IMR-90 (cell line): ENCODE results near the gene EMC9. TPM values are rescaled to one million over a fixed set of nuclear protein-coding genes. Genes with fewer than 3 reads are reported as not detected.

Experiments
- ATAC-seq: fragments of 200-7000 bp; cut with Tn5 transposase; 2 replicates; pipeline ENCODE4 v1.9.1; 2020; ENCODE audit warnings: low read depth, mild to moderate bottlenecking, moderate library complexity
- BruUV-seq: library from RNA; stranded (reverse); fragments of 400-500 nt; replicated peaks from 2 replicates; lab custom pipeline; 2021; lab: Mats Ljungman, UMichigan
- CTCF ChIA-PET: fragments of 300-600 bp; formaldehyde crosslinking; extraction: SDS; loops from one replicate; lab custom pipeline; 2021; ENCODE audit warnings: antibody characterized with exemption; lab: Yijun Ruan, JAX
- POLR2A ChIA-PET: fragments of 300-600 bp; sonication (Branson Sonifier 250); formaldehyde crosslinking; loops from one replicate; lab custom pipeline; 2022; ENCODE audit warnings: antibody characterized with exemption; ENCODE audit not compliant: unreplicated experiment; lab: Charles Lee
- DNase-seq: peaks from one replicate; pipeline ENCODE4 v3.0.0; 2013
- H2AFZ ChIP-seq: replicated peaks from 2 replicates; pipeline ENCODE3; 2013; ENCODE audit warnings: low read length, mild to moderate bottlenecking; ENCODE audit not compliant: poor library complexity
- H2AK5ac ChIP-seq: 2 replicates; pipeline ENCODE4 v1.6.1; 2013; ENCODE audit warnings: low read depth, low read length, inconsistent platforms
- H2AK9ac ChIP-seq: replicated peaks from 2 replicates; pipeline ENCODE3; 2013; ENCODE audit warnings: mild to moderate bottlenecking, low read depth, low read length, moderate library complexity; ENCODE audit not compliant: poor library complexity
- H2BK120ac ChIP-seq: 2 replicates; pipeline ENCODE4 v1.6.1; 2013; ENCODE audit warnings: low read depth, low read length, inconsistent platforms
- H2BK15ac ChIP-seq: 3 replicates; pipeline ENCODE4 v1.6.1; 2013; ENCODE audit warnings: low read depth, low read length, inconsistent platforms
- H2BK20ac ChIP-seq: 2 replicates; pipeline ENCODE4 v1.6.1; 2013; ENCODE audit warnings: low read depth, mild to moderate bottlenecking, inconsistent platforms, low read length, moderate library complexity
- H2BK5ac ChIP-seq: 2 replicates; pipeline ENCODE4 v1.6.1; 2013; ENCODE audit warnings: mild to moderate bottlenecking, low read depth, low read length, inconsistent platforms; ENCODE audit not compliant: poor library complexity, severe bottlenecking
- H3K14ac ChIP-seq: replicated peaks from 2 replicates; pipeline ENCODE4 v1.6.1; 2013; ENCODE audit warnings: low read depth, low read length, inconsistent platforms
- H3K18ac ChIP-seq: 2 replicates; pipeline ENCODE4 v1.6.1; 2013; ENCODE audit warnings: low read depth, low read length, control low read depth
- H3K23ac ChIP-seq: 2 replicates; pipeline ENCODE4 v1.6.1; 2013; ENCODE audit warnings: low read depth, low read length, inconsistent platforms
- H3K27ac ChIP-seq: 2 replicates; pipeline ENCODE4 v1.5.1; 2013; ENCODE audit warnings: mild to moderate bottlenecking, control low read depth, low read length; ENCODE audit not compliant: insufficient read depth
- H3K27me3 ChIP-seq: 2 replicates; pipeline ENCODE4 v1.6.1; 2013; ENCODE audit warnings: low read length; ENCODE audit not compliant: control insufficient read depth, insufficient read depth
- H3K36me3 ChIP-seq: 2 replicates; pipeline ENCODE4 v1.6.1; 2013; ENCODE audit warnings: low read length, mixed read lengths; ENCODE audit not compliant: control insufficient read depth, insufficient read depth
- H3K4ac ChIP-seq: 2 replicates; pipeline ENCODE4 v1.6.1; 2013; ENCODE audit warnings: low read depth, low read length, inconsistent platforms
- H3K4me1 ChIP-seq: 2 replicates; pipeline ENCODE4 v1.6.1; 2013; ENCODE audit warnings: low read length, mixed read lengths; ENCODE audit not compliant: control insufficient read depth, insufficient read depth
- H3K4me2 ChIP-seq: 2 replicates; pipeline ENCODE4 v1.6.1; 2013; ENCODE audit warnings: low read depth, mild to moderate bottlenecking, control low read depth, low read length, moderate library complexity
- H3K4me3 ChIP-seq: 2 replicates; pipeline ENCODE4 v1.5.1; 2013; ENCODE audit warnings: low read depth, mild to moderate bottlenecking, control low read depth, low read length, moderate library complexity; ENCODE audit not compliant: insufficient read depth
- H3K56ac ChIP-seq: 2 replicates; pipeline ENCODE4 v1.6.1; 2013; ENCODE audit warnings: low read length, inconsistent platforms; ENCODE audit not compliant: insufficient read depth; ENCODE audit errors: extremely low read depth
- H3K79me1 ChIP-seq, 2 experiments: 2 replicates each; pipeline ENCODE4 v1.6.1; 2013; ENCODE audit warnings: low read length in 2 of 2, inconsistent platforms in 1 of 2, low read depth in 1 of 2
- H3K9ac ChIP-seq: 2 replicates; pipeline ENCODE4 v1.6.1; 2013; ENCODE audit warnings: low read depth, low read length, control low read depth
- H3K9me1 ChIP-seq: 2 replicates; pipeline ENCODE4 v1.6.1; 2013; ENCODE audit warnings: low read length, inconsistent platforms; ENCODE audit not compliant: insufficient read depth
- H3K9me3 ChIP-seq: 2 replicates; pipeline ENCODE4 v1.6.1; 2013; ENCODE audit warnings: low read length; ENCODE audit not compliant: control insufficient read depth, insufficient read depth
- H4K20me1 ChIP-seq: 2 replicates; pipeline ENCODE4 v1.6.1; 2013; ENCODE audit warnings: low read length, inconsistent platforms; ENCODE audit not compliant: insufficient read depth
- H4K5ac ChIP-seq: 2 replicates; pipeline ENCODE4 v1.6.1; 2013; ENCODE audit warnings: mild to moderate bottlenecking, low read depth, low read length, control low read depth
- H4K8ac ChIP-seq, 2 experiments: 2 replicates each; pipeline ENCODE4 v1.6.1; 2013; ENCODE audit warnings: low read depth in 2 of 2, low read length in 2 of 2, control low read depth in 1 of 2, inconsistent platforms in 1 of 2
- H4K91ac ChIP-seq: 2 replicates; pipeline ENCODE4 v1.6.1; 2013; ENCODE audit warnings: low read depth, low read length, inconsistent platforms; ENCODE audit not compliant: insufficient read depth
- CTCF ChIP-seq: conservative IDR thresholded peaks from 2 replicates; pipeline ENCODE4 v1.5.1; 2012; ENCODE audit warnings: mild to moderate bottlenecking, low read depth, low read length, improper control_type of control experiment
- ELK1 ChIP-seq: fragments of 150-350 bp; IDR thresholded peaks from 2 replicates; pipeline ENCODE4 v1.6.1; 2016; ENCODE audit warnings: low read depth, mild to moderate bottlenecking, low read length, moderate library complexity, borderline replicate concordance
- FOS ChIP-seq: fragments of 150-350 bp; IDR thresholded peaks from 2 replicates; pipeline ENCODE4 v1.6.1; 2016; ENCODE audit warnings: low read depth, low read length
- MAZ ChIP-seq: IDR thresholded peaks from 2 replicates; pipeline ENCODE4 v1.6.1; 2012; ENCODE audit warnings: low read depth, mild to moderate bottlenecking, low read length, improper control_type of control experiment, moderate library complexity, borderline replicate concordance
- MXI1 ChIP-seq: IDR thresholded peaks from 2 replicates; pipeline ENCODE4 v1.6.1; 2012; ENCODE audit warnings: low read depth, mild to moderate bottlenecking, low read length, moderate library complexity, borderline replicate concordance
- RCOR1 ChIP-seq: IDR thresholded peaks from 2 replicates; pipeline ENCODE4 v1.6.1; 2012; ENCODE audit warnings: mild to moderate bottlenecking, low read length, improper control_type of control experiment; ENCODE audit not compliant: insufficient replicate concordance
- RFX5 ChIP-seq: IDR thresholded peaks from 2 replicates; pipeline ENCODE4 v1.8.0; 2012; ENCODE audit warnings: low read depth, mild to moderate bottlenecking, low read length, moderate library complexity
- SMC3 ChIP-seq: fragments of 150-350 bp; IDR thresholded peaks from 2 replicates; pipeline ENCODE4 v1.6.1; 2016; ENCODE audit warnings: low read depth, mild to moderate bottlenecking, antibody characterized with exemption, low read length, moderate library complexity
- USF2 ChIP-seq: fragments of 150-350 bp; IDR thresholded peaks from 2 replicates; pipeline ENCODE4 v1.6.1; 2017; ENCODE audit warnings: mild to moderate bottlenecking, antibody characterized with exemption, low read length, low read depth
- WGBS, 2 experiments: methylation state at CpG; one replicate each; pipeline versions ENCODE4 v1.1.5 to v1.1.7; 2013; ENCODE audit warnings: missing lambda C conversion rate in 2 of 2; ENCODE audit not compliant: insufficient read length in 1 of 2; ENCODE audit errors: extremely low coverage in 2 of 2; 5-methylcytosine and 5-hydroxymethylcytosine counted together
- dilution Hi-C: fragments of 300-500 bp; cut with HindIII; formaldehyde crosslinking; loops from one replicate; pipeline ENCODE4 v1.14.3; 2018; ENCODE audit warnings: low sequenced_read_pairs; ENCODE audit not compliant: unreplicated experiment
- in situ Hi-C: fragments of 300-500 bp; cut with MboI; formaldehyde crosslinking; loops from 3 replicates; pipeline ENCODE4 v1.14.3; 2019; ENCODE audit warnings: low sequenced_read_pairs, inconsistent platforms, mixed read lengths
- intact Hi-C: fragments of 100-400 bp; cut with micrococcal nuclease; formaldehyde crosslinking; loops from 2 replicates; pipeline ENCODE4 v1.10.0; 2022
- polyA plus RNA-seq, 3 experiments: library from polyadenylated mRNA; depleted of rRNA; stranded (reverse); fragments of >200 nt; gene quantifications; 2 replicates each; pipeline ENCODE4 v1.2.3, GENCODE V29; 2012; ENCODE audit warnings: low replicate concordance in 1 of 3
- total RNA-seq: library from RNA; depleted of rRNA; stranded (reverse); fragments of >200 nt; gene quantifications from 2 replicates; pipeline ENCODE4 v1.2.3, GENCODE V29; 2012

The EMC9 gene
- total and polyA plus RNA-seq, 2 of the 4 experiments (the other 2 are of a cell fraction) = 15.1 to 19.2 TPM

DNA sequence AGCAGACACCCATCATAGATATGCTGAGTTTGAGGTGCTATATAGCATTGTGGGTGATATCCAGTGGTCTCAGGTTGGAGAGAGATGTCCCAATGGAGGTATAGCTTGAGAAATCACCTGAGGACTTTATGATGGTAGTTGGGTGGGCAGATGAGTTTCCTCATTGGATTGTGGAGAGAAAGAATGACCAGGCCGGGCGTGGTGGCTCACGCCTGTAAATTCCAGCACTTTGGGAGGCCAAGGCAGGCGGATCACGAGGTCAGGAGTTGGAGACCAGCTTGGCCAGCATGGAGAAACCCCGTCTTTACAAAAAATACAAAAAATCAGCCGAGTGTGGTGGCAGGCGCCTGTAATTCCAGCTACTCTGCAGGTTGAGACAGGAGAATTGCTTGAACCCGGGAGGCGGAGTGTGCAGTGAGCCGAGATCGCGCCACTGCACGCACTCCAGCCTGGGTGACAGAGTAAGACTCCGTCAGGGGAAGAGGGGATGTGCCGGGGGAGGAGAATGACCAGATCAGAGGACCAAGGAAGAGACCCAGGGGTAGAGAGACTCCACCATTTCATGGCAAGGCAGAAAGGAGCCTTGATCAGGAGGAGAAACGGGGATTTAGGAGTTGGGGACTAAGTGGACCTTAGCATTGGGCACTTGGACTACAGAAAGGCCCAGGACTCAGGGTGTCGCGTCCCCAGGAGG, 48.0 kb downstream of the EMC9 start (continued):
- TF ChIP-seq SMC3 (no peak), MXI1 (no peak)

GRCh38 chr14:24092505-24093206, 48.7 kb downstream of the EMC9 start:
- Histone ChIP-seq H3K79me1 (peaks cover 16 to 27% of the 10 kb centered on the region in 2 experiments), H3K4ac (peak overlapping the region; percentile 90), H2AK9ac (no peak overlapping the region), H3K4me1 (peaks cover 8% of the 10 kb centered on the region), H3K9ac (no peak overlapping the region), H2AK5ac (peak overlapping the region; percentile 36; the same call in 1 of the 2 replicates), H3K4me2 (no peak overlapping the region), H4K20me1 (peaks cover 10% of the 10 kb centered on the region; the same call in 1 of the 2 replicates), H3K9me3 (no peaks in the 10 kb centered on the region), H4K5ac (no peak overlapping the region; the same call in 1 of the 2 replicates), H3K18ac (no peak overlapping the region), H3K27ac (no peak overlapping the region), H4K8ac (peak overlapping the region in 1 of 2 experiments; percentile 94; a peak in 2 of 4 replicates), H2BK120ac (peak overlapping the region; percentile 49), H3K14ac (0 out of 2 replicates have a peak overlapping the region, but pooled peaks have one; percentile 65), H3K27me3 (no peaks in the 10 kb centered on the region; the same call in 1 of the 2 replicates), H3K4me3 (no peak overlapping the region), H4K91ac (peak overlapping the region; percentile 96; the same call in 1 of the 2 replicates), H3K9me1 (peaks cover 13% of the 10 kb centered on the region), H3K23ac (no peak overlapping the region), H2AFZ (no peak overlapping the region), H2BK20ac (peak overlapping the region; percentile 78), H3K36me3 (no peaks in the 10 kb centered on the region), H3K56ac (no peak overlapping the region), H2BK5ac (no peak overlapping the region), H2BK15ac (no peak overlapping the region)
- intact Hi-C loops (no loop called here), dilution Hi-C loops (no loop called here), in situ Hi-C loops (loop anchor here (5.0 to 10.0 kb wide), 2 partner anchors 35 to 118 kb away; no protein-coding TSS in a partner anchor)
- ATAC-seq (no peak), DNase-seq (no peak)
- ChIA-PET POLR2A (no interaction called here), CTCF (interaction anchor here (2.4 to 3.5 kb wide), 3 partner anchors 12 to 35 kb away, joined by 8 to 30 read pairs (median 15); no protein-coding TSS in a partner anchor)
- no TSS peak for BruUV-seq
- 100% methylated on average over 1 of the region's 4 CpGs; no CpG with 5 or more reads in 1 of the 2 experiments for WGBS, 2 experiments
- TF ChIP-seq SMC3 (no peak), USF2 (no peak), RFX5 (no peak), FOS (no peak), ELK1 (no peak), CTCF (no peak), RCOR1 (no peak), MAZ (no peak)
